Trophoblast cell (in vitro differentiated cells and primary cell): ENCODE measurements around the gene GOPC.
A peak's percentile ranks its signal among the peaks of the same experiment; 100 is the strongest.

ENCODE experiments used
- DNase-seq, 2 donors: peaks; one replicate each; pipeline ENCODE4 v3.0.0-alpha.2; 2016
- H2AFZ ChIP-seq: 2 replicates; pipeline ENCODE4 v1.6.1; 2013; ENCODE audit warnings: low read length, moderate library complexity, mild to moderate bottlenecking; ENCODE audit not compliant: insufficient read depth, poor library complexity
- H2AK5ac ChIP-seq: 2 replicates; pipeline ENCODE4 v1.6.1; 2013; ENCODE audit warnings: mild to moderate bottlenecking, low read length
- H2BK120ac ChIP-seq: 2 replicates; pipeline ENCODE4 v1.6.1; 2013; ENCODE audit warnings: low read length, mild to moderate bottlenecking, moderate library complexity; ENCODE audit not compliant: insufficient read depth, poor library complexity
- H2BK12ac ChIP-seq: 2 replicates; pipeline ENCODE4 v1.6.1; 2013; ENCODE audit warnings: mild to moderate bottlenecking, low read length, moderate library complexity
- H2BK5ac ChIP-seq: 2 replicates; pipeline ENCODE4 v1.6.1; 2013; ENCODE audit warnings: low read length, low read depth, moderate library complexity, mild to moderate bottlenecking; ENCODE audit not compliant: poor library complexity
- H3K14ac ChIP-seq: 2 replicates; pipeline ENCODE4 v1.6.1; 2013; ENCODE audit warnings: mild to moderate bottlenecking, low read length
- H3K18ac ChIP-seq: 2 replicates; pipeline ENCODE4 v1.6.1; 2013; ENCODE audit warnings: mild to moderate bottlenecking, low read length
- H3K23ac ChIP-seq: 2 replicates; pipeline ENCODE4 v1.6.1; 2013; ENCODE audit warnings: low read length
- H3K27ac ChIP-seq: 2 replicates; pipeline ENCODE4 v1.5.1; 2013; ENCODE audit warnings: low read depth, mild to moderate bottlenecking, inconsistent platforms, low read length, moderate library complexity
- H3K27me3 ChIP-seq: 2 replicates; pipeline ENCODE4 v1.6.1; 2013; ENCODE audit warnings: inconsistent platforms, mild to moderate bottlenecking, low read length, moderate library complexity; ENCODE audit not compliant: insufficient read depth
- H3K36me3 ChIP-seq, 2 experiments: 1 replicate in 1 of 2; 2 replicates in 1 of 2; pipeline ENCODE4 v1.6.1; 2013; ENCODE audit warnings: low read length in 2 of 2, mild to moderate bottlenecking in 2 of 2, moderate library complexity in 1 of 2; ENCODE audit not compliant: insufficient read depth in 2 of 2, control insufficient read depth in 1 of 2
- H3K4ac ChIP-seq: 2 replicates; pipeline ENCODE4 v1.6.1; 2013; ENCODE audit warnings: low read depth, mild to moderate bottlenecking, low read length, moderate library complexity
- H3K4me1 ChIP-seq, 2 experiments: 1 replicate in 1 of 2; 2 replicates in 1 of 2; pipeline ENCODE4 v1.6.1; 2013; ENCODE audit warnings: low read length in 2 of 2, mild to moderate bottlenecking in 2 of 2, moderate library complexity in 1 of 2; ENCODE audit not compliant: insufficient read depth in 2 of 2, control insufficient read depth in 1 of 2
- H3K4me2 ChIP-seq: 2 replicates; pipeline ENCODE4 v1.6.1; 2013; ENCODE audit warnings: inconsistent platforms, mild to moderate bottlenecking, low read length, moderate library complexity
- H3K4me3 ChIP-seq: 2 replicates; pipeline ENCODE4 v1.5.1; 2013; ENCODE audit warnings: mild to moderate bottlenecking, low read depth, low read length, inconsistent platforms
- H3K79me1 ChIP-seq: one replicate; pipeline ENCODE4 v1.6.1; 2013; ENCODE audit warnings: low read length
- H3K79me2 ChIP-seq: 2 replicates; pipeline ENCODE4 v1.6.1; 2013; ENCODE audit warnings: low read length, mild to moderate bottlenecking; ENCODE audit not compliant: control insufficient read depth, insufficient read depth, poor library complexity
- H3K9ac ChIP-seq: 2 replicates; pipeline ENCODE4 v1.6.1; 2013; ENCODE audit warnings: mild to moderate bottlenecking, low read length
- H3K9me3 ChIP-seq: 2 replicates; pipeline ENCODE4 v1.6.1; 2013; ENCODE audit warnings: low read depth, mild to moderate bottlenecking, control low read depth, inconsistent platforms, low read length; ENCODE audit not compliant: insufficient read depth
- H4K12ac ChIP-seq: 2 replicates; pipeline ENCODE4 v1.6.1; 2013; ENCODE audit warnings: low read depth, mild to moderate bottlenecking, low read length, moderate library complexity
- H4K8ac ChIP-seq: 2 replicates; pipeline ENCODE4 v1.6.1; 2013; ENCODE audit warnings: low read depth, mild to moderate bottlenecking, low read length, moderate library complexity
- H4K91ac ChIP-seq: one replicate; pipeline ENCODE4 v1.6.1; 2013; ENCODE audit warnings: low read depth, mild to moderate bottlenecking, low read length, moderate library complexity
- WGBS: extraction: QIAGEN DNeasy Blood & Tissue Kit; methylation state at CpG from one replicate; pipeline ENCODE4 v1.1.7; 2013; ENCODE audit warnings: missing lambda C conversion rate; ENCODE audit not compliant: insufficient read length, insufficient coverage; ENCODE audit errors: extremely low coverage; 5-methylcytosine and 5-hydroxymethylcytosine counted together

GOPC gene

DNA sequence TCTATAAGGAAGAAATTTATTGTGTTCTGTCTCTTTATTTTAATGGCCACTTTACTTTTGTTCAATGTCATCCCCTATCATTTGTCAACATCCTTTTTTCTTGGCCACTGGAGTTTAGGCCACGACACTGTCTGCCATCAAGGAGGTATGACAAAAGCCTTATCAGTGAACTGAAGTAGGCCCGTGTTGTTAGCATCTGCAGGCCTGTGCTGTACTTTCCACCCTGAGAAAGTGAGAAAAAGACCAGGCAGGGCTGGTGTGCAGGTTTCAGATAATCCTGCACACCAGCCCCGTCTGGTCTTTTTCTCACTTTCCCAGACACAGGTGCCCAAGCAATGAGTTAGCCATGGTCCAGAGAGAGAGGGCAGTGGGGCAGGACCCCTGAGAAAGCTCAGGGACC is 57.6 kb downstream of the GOPC start:
- H3K18ac ChIP-seq = no peak overlapping the region
- H2BK12ac ChIP-seq = no peak overlapping the region
- DNase-seq = no peak
- H4K8ac ChIP-seq = no peak overlapping the region
- no peak overlapping the region for H3K4me2 ChIP-seq
- peaks cover 17 to 22% of the 10 kb centered on the region in 2 experiments for H3K36me3 ChIP-seq
- no peak overlapping the region for H2BK120ac ChIP-seq
- no peak overlapping the region for H2AFZ ChIP-seq
- no CpG with 5 or more reads among the region's 3 CpGs for WGBS
- no peak overlapping the region for H2AK5ac ChIP-seq
- H3K79me1 ChIP-seq = peaks cover 26% of the 10 kb centered on the region
- H3K4me1 ChIP-seq = peaks cover 23 to 27% of the 10 kb centered on the region in 2 experiments
- no peak overlapping the region for H3K9ac ChIP-seq
- H2BK5ac ChIP-seq = peak overlapping the region; percentile 1
- peaks cover 1% of the 10 kb centered on the region for H3K9me3 ChIP-seq
- H3K79me2 ChIP-seq = peaks cover 3% of the 10 kb centered on the region
- no peak overlapping the region for H3K14ac ChIP-seq
- H3K4me3 ChIP-seq = no peak overlapping the region
- no peak overlapping the region for H3K4ac ChIP-seq
- H3K27ac ChIP-seq = peak overlapping the region; percentile 72
- H4K91ac ChIP-seq = no peak overlapping the region
- no peaks in the 10 kb centered on the region for H3K27me3 ChIP-seq
- H4K12ac ChIP-seq = no peak overlapping the region
- H3K23ac ChIP-seq = no peak overlapping the region

DNA sequence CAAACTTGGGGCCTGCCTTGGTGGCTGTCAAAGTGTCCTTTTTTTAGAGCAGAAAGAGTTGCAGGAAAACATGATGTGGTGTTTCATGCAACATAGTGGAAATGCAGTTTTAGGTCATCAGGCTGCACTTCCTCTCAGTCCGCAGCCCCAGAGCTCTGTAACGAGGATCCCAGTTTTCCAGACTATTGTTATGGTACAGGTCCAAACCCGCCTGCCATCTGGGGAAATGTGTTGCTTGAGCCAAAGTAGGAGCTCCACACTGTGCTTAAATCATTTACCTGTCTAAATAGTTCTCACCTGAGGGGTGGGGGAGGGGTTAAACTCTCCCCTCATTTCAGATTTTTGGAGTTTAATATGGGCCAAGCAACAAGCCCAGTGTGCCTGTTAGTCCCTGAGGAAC is 59.8 kb downstream of the GOPC start:
- Histone ChIP-seq H3K27ac (no peak overlapping the region), H3K14ac (peak overlapping the region; percentile 19), H3K9me3 (peaks cover 1% of the 10 kb centered on the region), H3K4me1 (peaks cover 11 to 12% of the 10 kb centered on the region in 2 experiments), H3K9ac (no peak overlapping the region), H3K4me2 (no peak overlapping the region), H2AFZ (no peak overlapping the region), H3K27me3 (no peaks in the 10 kb centered on the region), H2AK5ac (no peak overlapping the region), H4K91ac (peak overlapping the region; percentile 41), H2BK5ac (no peak overlapping the region), H3K79me1 (peaks cover 13% of the 10 kb centered on the region), H4K8ac (no peak overlapping the region), H4K12ac (no peak overlapping the region), H2BK120ac (peak overlapping the region; percentile 2), H3K23ac (no peak overlapping the region), H3K4ac (no peak overlapping the region), H3K4me3 (no peak overlapping the region), H3K36me3 (peaks cover 15 to 20% of the 10 kb centered on the region in 2 experiments), H2BK12ac (peak overlapping the region; percentile 30), H3K18ac (no peak overlapping the region), H3K79me2 (peaks cover 2% of the 10 kb centered on the region)
- DNase-seq = no peak
- WGBS = no CpG with 5 or more reads among the region's 3 CpGs

DNA sequence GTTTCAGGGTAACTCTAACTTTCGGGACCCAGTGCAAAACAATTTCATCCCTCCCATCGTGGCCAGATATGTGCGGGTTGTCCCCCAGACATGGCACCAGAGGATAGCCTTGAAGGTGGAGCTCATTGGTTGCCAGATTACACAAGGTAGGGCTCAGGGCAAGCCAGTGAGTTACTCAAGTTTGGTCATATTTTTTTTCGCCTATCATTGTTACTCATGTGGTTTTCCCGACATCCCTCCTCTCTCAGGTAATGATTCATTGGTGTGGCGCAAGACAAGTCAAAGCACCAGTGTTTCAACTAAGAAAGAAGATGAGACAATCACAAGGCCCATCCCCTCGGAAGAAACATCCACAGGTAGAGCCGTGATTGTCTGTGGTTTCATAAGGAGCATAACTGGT is 61.6 kb downstream of the GOPC start:
- H3K4me3 ChIP-seq = no peak overlapping the region
- no peak overlapping the region for H2BK5ac ChIP-seq
- peaks cover 10 to 12% of the 10 kb centered on the region in 2 experiments for H3K36me3 ChIP-seq
- no peak overlapping the region for H2AK5ac ChIP-seq
- no peak overlapping the region for H2BK12ac ChIP-seq
- peaks cover 12% of the 10 kb centered on the region for H3K79me1 ChIP-seq
- no CpG with 5 or more reads among the region's 8 CpGs for WGBS
- no peak overlapping the region for H4K12ac ChIP-seq
- peaks cover 5 to 13% of the 10 kb centered on the region in 2 experiments for H3K4me1 ChIP-seq
- peaks cover 2% of the 10 kb centered on the region for H3K79me2 ChIP-seq
- no peak overlapping the region for H3K18ac ChIP-seq
- no peak overlapping the region for H3K4ac ChIP-seq
- no peak overlapping the region for H4K91ac ChIP-seq
- peaks cover 1% of the 10 kb centered on the region for H3K9me3 ChIP-seq
- no peak overlapping the region for H3K9ac ChIP-seq
- no peak overlapping the region for H2AFZ ChIP-seq
- DNase-seq = peak; percentile 30 to 50
- H2BK120ac ChIP-seq = no peak overlapping the region
- no peaks in the 10 kb centered on the region for H3K27me3 ChIP-seq
- H3K23ac ChIP-seq = no peak overlapping the region
- H4K8ac ChIP-seq = no peak overlapping the region
- H3K4me2 ChIP-seq = no peak overlapping the region
- no peak overlapping the region for H3K14ac ChIP-seq
- no peak overlapping the region for H3K27ac ChIP-seq

DNA sequence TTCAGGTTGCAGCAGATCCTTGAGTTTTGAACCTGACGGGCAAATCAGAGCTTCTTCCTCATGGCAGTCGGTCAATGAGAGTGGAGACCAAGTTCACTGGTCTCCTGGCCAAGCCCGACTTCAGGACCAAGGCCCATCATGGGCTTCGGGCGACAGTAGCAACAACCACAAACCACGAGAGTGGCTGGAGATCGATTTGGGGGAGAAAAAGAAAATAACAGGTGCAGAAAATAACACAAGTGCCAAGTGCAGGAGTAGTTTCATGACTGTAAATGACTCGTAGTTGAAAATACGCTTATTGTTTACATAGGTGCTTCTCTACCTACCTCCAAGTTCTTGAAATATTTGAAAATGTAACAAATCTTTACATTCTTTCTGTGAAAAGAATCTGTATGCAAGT is 63.7 kb downstream of the GOPC start:
- Histone ChIP-seq H3K18ac (no peak overlapping the region), H3K27ac (no peak overlapping the region), H4K8ac (no peak overlapping the region), H3K79me1 (peaks cover 15% of the 10 kb centered on the region), H2AFZ (no peak overlapping the region), H3K23ac (no peak overlapping the region), H3K4me2 (no peak overlapping the region), H3K4ac (no peak overlapping the region), H4K91ac (no peak overlapping the region), H3K14ac (no peak overlapping the region), H3K4me3 (no peak overlapping the region), H2BK12ac (no peak overlapping the region), H2BK120ac (no peak overlapping the region), H3K36me3 (peaks cover 10 to 14% of the 10 kb centered on the region in 2 experiments), H3K9me3 (peaks cover 1% of the 10 kb centered on the region), H2AK5ac (no peak overlapping the region), H2BK5ac (no peak overlapping the region), H3K79me2 (peaks cover 2% of the 10 kb centered on the region), H3K9ac (no peak overlapping the region), H3K4me1 (peaks cover 5 to 11% of the 10 kb centered on the region in 2 experiments), H4K12ac (no peak overlapping the region), H3K27me3 (no peaks in the 10 kb centered on the region)
- WGBS = no CpG with 5 or more reads among the region's 9 CpGs
- peak in 1 of 2 donors; percentile 18 for DNase-seq
